ENCODE measurements around the gene CST1. TPM values are rescaled to one million over a fixed set of nuclear protein-coding genes. Genes with fewer than 3 reads are reported as not detected.
"Not testable (repeated sequence)": the region's sequence is repeated elsewhere in the genome, so short reads cannot be mapped to it uniquely, and the experiment has no call there.

The CST1 gene
- total RNA-seq, 1 experiment from 2014 or later, result 29.3 TPM

GRCh38 chr20:23763345-23763744 lies 12.6 kb upstream of the CST1 start:
- in situ Hi-C loops (cut with HindIII; ENCODE audit: low pct_unique_long_range_greater_than_20kb, low sequenced_read_pairs), result no loop called here
- DNase-seq (ENCODE audit: low read depth), result no peak

GRCh38 chr20:23759306-23759940 lies 8.7 kb upstream of the CST1 start:
- no peak for DNase-seq (ENCODE audit: low read depth)
- in situ Hi-C loops (cut with HindIII; ENCODE audit: low pct_unique_long_range_greater_than_20kb, low sequenced_read_pairs), result no loop called here

GRCh38 chr20:23756792-23757191 lies 6.1 kb upstream of the CST1 start:
- in situ Hi-C loops (cut with HindIII; ENCODE audit: low pct_unique_long_range_greater_than_20kb, low sequenced_read_pairs); DNase-seq (ENCODE audit: low read depth): not testable (repeated sequence)

- in situ Hi-C loops (cut with HindIII; ENCODE audit: low pct_unique_long_range_greater_than_20kb, low sequenced_read_pairs), result not testable (repeated sequence)
Measured at GRCh38 chr20:23755131-23755611, 4.4 kb upstream of the CST1 start.

GRCh38 chr20:23754731-23755130 lies 4.0 kb upstream of the CST1 start:
- in situ Hi-C loops (cut with HindIII; ENCODE audit: low pct_unique_long_range_greater_than_20kb, low sequenced_read_pairs), result no loop called here
- no peak for DNase-seq (ENCODE audit: low read depth)

More at GRCh38 chr20:23755131-23755611, 4.4 kb upstream of the CST1 start:
- DNase-seq (ENCODE audit: low read depth), result peak; percentile 59

GRCh38 chr20:23753589-23753988 lies 2.9 kb upstream of the CST1 start:
- in situ Hi-C loops (cut with HindIII; ENCODE audit: low pct_unique_long_range_greater_than_20kb, low sequenced_read_pairs), result no loop called here
- no peak for DNase-seq (ENCODE audit: low read depth)

GRCh38 chr20:23753194-23753548 lies 2.4 kb upstream of the CST1 start:
- in situ Hi-C loops (cut with HindIII; ENCODE audit: low pct_unique_long_range_greater_than_20kb, low sequenced_read_pairs), result no loop called here
- no peak for DNase-seq (ENCODE audit: low read depth)

- in situ Hi-C loops (cut with HindIII; ENCODE audit: low pct_unique_long_range_greater_than_20kb, low sequenced_read_pairs), result no loop called here
- no peak for DNase-seq (ENCODE audit: low read depth)
Measured at GRCh38 chr20:23752481-23753193, 1.9 kb upstream of the CST1 start.

GRCh38 chr20:23752019-23752418 lies 1.3 kb upstream of the CST1 start:
- no peak for DNase-seq (ENCODE audit: low read depth)
- in situ Hi-C loops (cut with HindIII; ENCODE audit: low pct_unique_long_range_greater_than_20kb, low sequenced_read_pairs), result no loop called here

- DNase-seq (ENCODE audit: low read depth), result no peak
- in situ Hi-C loops (cut with HindIII; ENCODE audit: low pct_unique_long_range_greater_than_20kb, low sequenced_read_pairs), result no loop called here
Measured at GRCh38 chr20:23749746-23750145, 989 bp downstream of the CST1 start.

GRCh38 chr20:23748975-23749374 lies 1.8 kb downstream of the CST1 start:
- in situ Hi-C loops (cut with HindIII; ENCODE audit: low pct_unique_long_range_greater_than_20kb, low sequenced_read_pairs); DNase-seq (ENCODE audit: low read depth): not testable (repeated sequence)

- in situ Hi-C loops (cut with HindIII; ENCODE audit: low pct_unique_long_range_greater_than_20kb, low sequenced_read_pairs); DNase-seq (ENCODE audit: low read depth): not testable (repeated sequence)
Measured at GRCh38 chr20:23747551-23747950, 3.2 kb downstream of the CST1 start.

- DNase-seq (ENCODE audit: low read depth); in situ Hi-C loops (cut with HindIII; ENCODE audit: low pct_unique_long_range_greater_than_20kb, low sequenced_read_pairs): not testable (repeated sequence)
Measured at GRCh38 chr20:23747092-23747491, 3.6 kb downstream of the CST1 start.

GRCh38 chr20:23746321-23746720 lies 4.4 kb downstream of the CST1 start:
- in situ Hi-C loops (cut with HindIII; ENCODE audit: low pct_unique_long_range_greater_than_20kb, low sequenced_read_pairs), result no loop called here
- DNase-seq (ENCODE audit: low read depth), result no peak

- in situ Hi-C loops (cut with HindIII; ENCODE audit: low pct_unique_long_range_greater_than_20kb, low sequenced_read_pairs), result no loop called here
- no peak for DNase-seq (ENCODE audit: low read depth)
Measured at GRCh38 chr20:23745247-23745646, 5.5 kb downstream of the CST1 start.

GRCh38 chr20:23744817-23745216 lies 5.9 kb downstream of the CST1 start:
- no peak for DNase-seq (ENCODE audit: low read depth)
- in situ Hi-C loops (cut with HindIII; ENCODE audit: low pct_unique_long_range_greater_than_20kb, low sequenced_read_pairs), result no loop called here

GRCh38 chr20:23735391-23735790 lies 15.3 kb downstream of the CST1 start:
- in situ Hi-C loops (cut with HindIII; ENCODE audit: low pct_unique_long_range_greater_than_20kb, low sequenced_read_pairs), result not testable (repeated sequence)

GRCh38 chr20:23734949-23735348 lies 15.8 kb downstream of the CST1 start:
- in situ Hi-C loops (cut with HindIII; ENCODE audit: low pct_unique_long_range_greater_than_20kb, low sequenced_read_pairs), result not testable (repeated sequence)

More at GRCh38 chr20:23735391-23735790, 15.3 kb downstream of the CST1 start:
- not testable (repeated sequence) for DNase-seq (ENCODE audit: low read depth)

GRCh38 chr20:23734440-23734839 lies 16.3 kb downstream of the CST1 start:
- in situ Hi-C loops (cut with HindIII; ENCODE audit: low pct_unique_long_range_greater_than_20kb, low sequenced_read_pairs), result not testable (repeated sequence)

More at GRCh38 chr20:23734949-23735348, 15.8 kb downstream of the CST1 start:
- DNase-seq (ENCODE audit: low read depth), result not testable (repeated sequence)

More at GRCh38 chr20:23734440-23734839, 16.3 kb downstream of the CST1 start:
- not testable (repeated sequence) for DNase-seq (ENCODE audit: low read depth)

Measured in Caki2 (cell line).